Stimulated activated naive CD4-positive, alpha-beta T cell treated with Interleukin-2 at 50 U/mL for 16 hours (primary cell): ENCODE measurements around the gene DDO.
"Not testable (repeated sequence)": the region's sequence is repeated elsewhere in the genome, so short reads cannot be mapped to it uniquely, and the experiment has no call there.

ENCODE experiments used
- DNase-seq: peaks from one replicate; lab custom pipeline; 2025; lab: John Stamatoyannopoulos, UW

Gene DDO

DNA sequence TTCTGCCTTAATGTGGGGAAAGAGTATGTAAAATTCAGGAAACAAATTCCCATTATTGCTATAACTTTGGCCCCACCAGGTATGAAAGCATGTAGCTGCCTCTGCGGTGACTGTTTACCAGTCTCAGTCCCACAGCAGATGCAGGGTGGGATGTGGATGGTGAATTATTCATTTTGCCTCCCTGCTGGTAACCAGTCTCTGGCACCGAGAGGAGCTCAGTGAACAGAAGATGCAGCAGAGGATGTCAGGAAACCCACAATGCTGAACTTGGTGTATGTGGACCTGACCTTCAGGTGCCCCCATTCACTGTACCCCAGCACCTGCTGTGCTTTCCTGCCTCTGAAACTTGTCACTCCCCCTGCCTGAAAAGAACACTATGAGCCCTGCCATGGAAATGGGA is 48.4 kb downstream of the DDO start:
- no peak for DNase-seq

DNA sequence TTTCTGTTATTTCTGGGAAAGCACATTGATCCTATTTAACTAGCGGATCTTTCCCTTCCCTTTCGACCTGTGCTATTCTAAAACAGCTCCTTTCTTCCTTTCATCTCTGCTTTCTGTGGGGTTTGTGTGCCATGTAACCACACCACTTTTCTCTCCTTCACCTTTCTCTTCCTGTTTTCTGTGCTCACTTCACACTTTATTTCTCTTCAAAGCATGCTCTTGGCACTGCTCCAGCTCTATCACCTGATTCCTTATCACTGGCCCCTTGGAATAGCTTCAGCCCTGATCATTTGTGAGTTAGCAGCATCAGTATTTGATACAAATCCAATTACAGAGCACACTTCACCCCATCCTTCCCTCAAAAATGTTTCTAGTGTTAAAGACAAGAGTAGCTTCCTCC is 49.1 kb downstream of the DDO start:
- DNase-seq: no peak

DNA sequence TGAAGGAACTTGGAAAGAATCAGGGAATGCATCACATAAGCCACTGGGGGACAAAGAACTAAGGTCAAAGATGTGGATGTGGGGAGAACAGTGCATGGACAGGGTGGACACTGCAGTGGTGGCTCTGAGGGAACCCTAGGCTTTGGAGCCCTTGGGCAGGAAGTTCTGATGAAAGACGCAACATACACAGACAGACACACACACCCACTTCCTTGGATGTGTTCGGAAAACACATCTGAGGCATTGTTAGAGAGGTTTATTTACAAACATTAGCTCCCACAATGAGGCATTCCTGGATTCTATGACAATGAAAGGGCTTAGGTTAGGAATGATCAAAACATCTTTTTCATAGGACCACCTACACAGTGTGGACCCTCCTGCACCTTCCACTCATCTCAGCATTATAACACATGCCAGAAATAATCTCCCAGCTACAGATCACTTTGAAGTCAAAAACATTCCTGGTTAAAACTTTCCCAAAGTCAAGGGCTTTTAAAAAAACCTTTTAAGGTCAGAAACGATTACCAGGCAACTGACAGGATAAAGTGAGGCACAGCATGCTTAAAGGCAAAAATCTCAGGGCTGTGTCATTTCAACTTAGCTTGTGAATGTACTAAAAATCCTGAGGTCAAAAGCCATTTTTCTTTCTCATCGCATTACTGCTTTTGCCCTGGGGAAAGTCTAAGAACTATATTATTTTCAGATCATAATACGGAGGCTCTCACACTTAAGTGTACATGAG is 50.8 kb downstream of the DDO start:
- no peak for DNase-seq

DNA sequence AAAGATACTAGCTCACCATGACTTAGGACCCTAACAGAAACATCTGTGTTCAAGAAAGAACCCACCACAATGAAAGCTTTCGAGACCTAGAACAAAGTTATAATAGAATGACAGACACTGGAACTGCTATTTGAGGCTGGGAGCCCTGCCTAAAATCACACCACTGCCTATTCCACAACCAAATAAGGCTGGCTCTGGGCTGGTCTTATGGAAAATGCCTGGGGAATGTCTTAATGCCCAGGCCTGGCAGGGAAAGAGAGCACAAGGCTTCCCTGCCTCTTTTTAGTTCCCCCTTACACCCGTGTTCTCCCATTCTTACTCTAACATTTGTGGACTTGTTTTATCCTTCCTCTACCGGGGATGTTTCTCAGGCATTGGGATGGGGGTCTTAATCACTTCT is 51.6 kb downstream of the DDO start:
- DNase-seq: no peak

DNA sequence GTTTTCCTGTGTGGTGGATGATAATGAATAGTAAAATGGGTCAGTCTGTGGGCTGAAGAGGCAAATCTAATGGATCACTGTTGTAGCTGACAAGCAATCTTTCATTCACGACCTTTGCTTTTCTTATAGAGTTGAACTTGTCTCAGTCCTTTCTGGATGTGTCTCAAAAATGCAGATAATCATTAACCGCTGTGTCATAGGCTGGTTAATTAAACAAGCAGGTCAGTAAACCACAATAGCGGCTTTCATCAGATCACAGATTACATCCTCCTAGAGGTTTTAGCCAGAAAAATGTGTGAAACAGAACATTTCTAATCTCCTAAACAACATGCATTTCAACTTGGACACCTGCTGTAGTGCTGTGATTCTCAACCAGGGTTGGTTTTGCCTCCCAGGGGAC is 54.7 kb downstream of the DDO start:
- no peak for DNase-seq

DNA sequence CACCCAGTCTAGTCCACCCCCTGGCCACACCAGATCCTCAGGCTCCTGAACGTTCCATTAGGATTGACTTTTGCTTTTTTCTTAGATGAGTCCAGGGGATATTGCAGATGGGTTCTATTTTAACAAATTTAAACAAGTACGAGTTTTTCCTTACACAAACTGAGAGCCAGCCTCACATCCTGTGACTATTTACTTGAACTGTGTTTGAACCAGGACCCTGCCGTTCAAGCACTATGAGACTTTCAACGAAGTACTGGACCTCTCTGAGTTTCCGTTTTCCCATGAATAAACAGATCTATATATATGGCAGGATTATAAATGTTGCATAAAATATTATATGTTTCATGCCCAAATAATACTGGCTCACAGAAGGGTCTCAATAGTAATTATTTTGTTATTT is 55.8 kb downstream of the DDO start:
- DNase-seq: no peak

DNA sequence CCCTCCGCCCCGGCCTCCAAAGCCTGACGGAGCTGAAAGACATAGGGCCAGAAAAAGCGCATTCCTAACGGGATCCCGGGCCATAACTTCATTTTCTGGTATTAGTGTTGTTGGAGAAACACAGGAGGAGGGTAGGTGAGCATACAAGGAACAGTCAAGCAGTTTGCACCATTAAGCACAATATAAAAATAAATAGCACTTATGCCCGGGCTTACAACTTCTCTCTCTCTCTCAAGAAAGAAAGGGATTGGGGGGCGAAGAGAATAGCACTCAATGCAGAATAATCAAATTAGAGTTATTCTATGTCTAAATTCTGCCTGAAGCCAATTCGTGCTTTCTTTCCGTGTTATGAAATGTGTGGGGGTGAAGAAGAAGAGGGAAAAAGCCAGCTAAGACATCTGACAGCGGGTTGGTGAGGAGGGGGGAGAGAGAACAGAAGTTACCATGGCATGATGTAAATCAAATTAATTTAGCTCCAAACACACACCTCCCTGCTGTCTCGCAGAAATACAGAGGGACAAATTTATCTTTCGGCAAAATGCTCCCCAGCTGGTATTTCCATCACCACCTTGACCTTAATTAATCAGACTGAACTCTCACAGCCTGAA is 56.7 kb downstream of the DDO start:
- no peak for DNase-seq

DNA sequence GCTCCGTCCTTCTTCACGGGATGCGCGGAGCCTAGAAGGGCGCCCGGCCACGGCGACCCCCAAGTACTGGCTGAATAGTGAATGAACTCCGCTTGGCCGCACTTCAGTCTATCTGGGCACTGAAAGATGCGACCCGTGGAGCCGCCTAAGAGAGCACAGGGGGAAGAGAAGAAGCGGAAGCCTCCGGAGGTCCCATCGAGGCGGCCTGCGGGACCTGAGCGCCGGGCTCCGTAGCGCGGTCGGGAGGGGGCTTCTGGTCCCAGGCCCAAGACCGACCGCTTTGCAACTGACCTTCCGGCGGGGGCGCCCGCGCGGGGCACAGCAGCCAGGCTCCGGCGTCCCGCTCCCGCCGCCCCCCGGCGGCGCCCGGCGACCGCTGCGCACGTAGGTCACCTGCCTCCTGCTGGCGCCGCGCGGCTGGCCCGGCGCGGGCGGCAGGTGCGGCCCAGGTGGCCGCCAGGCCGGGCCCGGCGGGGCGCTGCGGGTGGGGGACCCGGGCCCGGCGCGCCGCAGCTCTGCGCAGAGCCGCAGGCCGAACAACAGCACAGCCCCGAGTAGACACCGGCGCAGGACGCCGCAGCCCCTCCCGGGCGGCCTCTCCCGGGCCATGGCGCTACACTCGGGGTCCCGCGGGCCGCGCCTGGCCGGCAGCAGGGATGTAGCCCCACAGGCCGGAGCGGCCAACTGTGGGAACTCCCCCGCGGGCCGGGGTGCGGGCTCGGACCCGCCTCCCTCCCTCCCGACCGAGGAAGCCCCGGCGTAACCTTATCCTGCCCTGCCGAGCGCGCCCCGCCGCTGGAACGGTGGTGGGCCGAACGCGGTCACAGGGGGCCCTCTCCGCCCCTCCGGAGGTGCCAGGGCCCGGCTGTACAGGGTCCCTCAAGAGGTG is 57.5 kb downstream of the DDO start, which contains the start of gene METTL24:
Gene METTL24, minus strand, starts transcription at position 686 of the 889 bp plus-strand sequence. Its CDS starts 77 bp downstream, at position 609.
- no peak for DNase-seq

DNA sequence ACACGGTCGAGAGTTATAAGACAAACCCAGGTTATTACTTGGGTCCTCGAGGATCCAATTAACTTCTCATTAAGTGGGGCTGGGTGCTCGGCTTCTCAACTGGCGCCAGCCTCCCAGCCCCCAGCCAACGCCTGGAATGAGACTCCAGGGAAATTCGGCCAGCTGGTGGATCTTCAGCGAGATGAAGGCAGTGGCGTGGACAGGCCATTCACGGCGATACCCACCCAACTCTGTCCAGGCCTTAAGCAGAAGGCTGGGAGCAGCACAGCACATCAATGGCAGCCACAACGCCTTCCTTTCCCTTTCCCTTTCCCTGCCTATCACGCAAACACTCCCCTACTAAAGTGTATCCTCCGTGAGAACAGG is 58.1 kb downstream of the DDO start:
- no peak for DNase-seq

DNA sequence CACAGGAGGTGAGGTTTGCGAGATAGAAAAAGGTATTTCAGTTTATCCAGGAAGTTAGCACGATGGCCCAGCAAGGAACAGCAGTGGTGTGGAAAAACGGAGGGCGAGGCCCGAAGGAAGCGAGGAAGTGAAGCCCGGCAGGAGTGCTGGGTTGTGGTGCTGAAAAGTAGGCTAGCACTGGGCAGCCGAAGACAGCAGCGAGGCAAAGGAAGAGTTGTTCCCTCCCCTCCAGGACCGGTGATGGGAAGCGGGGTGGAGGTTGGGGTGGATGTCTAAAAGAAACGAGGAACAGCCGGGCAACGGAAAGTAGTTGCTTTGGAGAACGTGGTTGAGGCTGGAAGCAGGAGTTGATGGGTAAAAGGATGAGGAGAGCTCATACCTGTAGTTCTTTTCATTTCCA is 58.6 kb downstream of the DDO start:
- no peak for DNase-seq

DNA sequence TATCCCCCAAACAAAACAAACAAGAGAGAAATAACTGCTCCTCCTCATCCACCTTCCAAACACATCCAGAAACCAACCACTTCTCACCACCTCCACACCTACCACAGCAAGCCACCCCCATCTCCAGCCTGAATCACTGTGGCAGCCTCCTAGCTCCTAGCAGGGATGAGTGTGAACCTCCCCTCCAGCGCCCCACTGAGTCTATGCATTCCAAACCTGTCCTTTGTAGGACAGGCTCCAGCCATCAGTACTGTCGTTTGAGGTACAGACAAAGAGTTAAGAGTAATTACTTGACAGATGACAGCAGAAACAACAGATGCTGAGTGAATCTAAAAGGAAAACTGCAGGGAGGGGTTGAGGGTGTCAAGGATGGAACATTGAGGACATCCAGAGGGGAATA is 59.6 kb downstream of the DDO start:
- no peak for DNase-seq

DNA sequence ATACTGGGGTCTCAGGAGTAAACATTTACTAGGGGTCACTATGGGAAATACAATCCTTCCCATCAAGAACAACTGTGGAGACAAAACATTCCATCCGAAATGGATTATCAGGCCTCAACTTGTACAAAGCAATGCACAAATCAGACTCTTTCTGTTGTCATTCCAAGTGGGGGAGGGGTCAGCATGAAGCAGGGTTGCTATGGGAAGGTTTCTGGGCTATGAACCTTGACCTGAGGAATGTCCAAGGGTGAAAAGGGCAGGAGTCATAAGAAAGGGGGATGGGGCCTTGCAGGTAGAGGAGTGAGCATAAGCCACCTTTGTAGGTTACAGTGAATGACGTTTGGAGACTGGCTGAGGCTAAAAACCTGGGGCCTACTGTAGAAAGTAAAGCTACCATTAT is 60.4 kb downstream of the DDO start:
- DNase-seq: no peak

DNA sequence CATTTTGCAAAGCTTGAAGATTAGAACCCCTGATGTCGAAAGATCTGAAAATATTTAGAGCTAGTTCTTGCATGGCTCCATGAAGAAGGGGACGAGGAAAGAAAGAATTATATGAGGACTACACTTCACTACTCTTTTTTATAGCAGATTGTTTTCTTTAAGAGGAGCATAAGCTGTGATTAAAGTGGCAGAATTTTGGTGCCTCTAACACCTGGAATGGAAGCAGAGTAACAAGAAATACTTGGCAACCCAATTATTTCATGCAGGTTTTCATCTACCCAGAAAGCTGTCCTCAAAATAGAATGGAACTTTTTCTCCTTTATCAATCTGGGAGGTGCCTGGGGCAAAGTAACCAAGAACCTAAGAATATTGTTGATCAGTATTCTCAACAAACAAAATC is 61.2 kb downstream of the DDO start:
- no peak for DNase-seq

DNA sequence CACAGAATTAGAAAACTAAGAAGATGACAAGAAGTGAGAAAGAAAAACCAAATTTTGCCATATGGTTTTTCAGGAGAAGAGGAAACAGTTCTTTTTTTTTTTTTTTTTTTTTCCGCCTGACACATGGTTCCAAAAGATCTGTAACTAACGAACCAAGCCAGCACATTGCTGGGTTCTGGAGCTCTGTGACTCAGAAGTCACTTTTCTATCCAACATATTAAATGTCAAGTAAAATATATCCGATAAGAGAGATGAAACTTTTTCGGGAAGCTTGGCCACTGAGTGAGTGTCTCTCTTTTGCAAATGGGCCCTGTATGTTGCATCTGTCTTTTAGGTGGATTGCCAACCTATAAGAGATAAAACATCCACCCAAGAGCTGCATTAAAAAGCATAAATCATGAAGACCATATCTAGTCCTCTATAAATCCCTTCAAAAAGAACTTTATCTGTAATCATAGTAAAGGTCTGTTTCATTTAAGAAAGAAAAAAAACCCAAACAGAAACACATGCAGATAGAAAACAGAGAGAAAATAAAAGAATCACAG is 61.8 kb downstream of the DDO start:
- no peak for DNase-seq

DNA sequence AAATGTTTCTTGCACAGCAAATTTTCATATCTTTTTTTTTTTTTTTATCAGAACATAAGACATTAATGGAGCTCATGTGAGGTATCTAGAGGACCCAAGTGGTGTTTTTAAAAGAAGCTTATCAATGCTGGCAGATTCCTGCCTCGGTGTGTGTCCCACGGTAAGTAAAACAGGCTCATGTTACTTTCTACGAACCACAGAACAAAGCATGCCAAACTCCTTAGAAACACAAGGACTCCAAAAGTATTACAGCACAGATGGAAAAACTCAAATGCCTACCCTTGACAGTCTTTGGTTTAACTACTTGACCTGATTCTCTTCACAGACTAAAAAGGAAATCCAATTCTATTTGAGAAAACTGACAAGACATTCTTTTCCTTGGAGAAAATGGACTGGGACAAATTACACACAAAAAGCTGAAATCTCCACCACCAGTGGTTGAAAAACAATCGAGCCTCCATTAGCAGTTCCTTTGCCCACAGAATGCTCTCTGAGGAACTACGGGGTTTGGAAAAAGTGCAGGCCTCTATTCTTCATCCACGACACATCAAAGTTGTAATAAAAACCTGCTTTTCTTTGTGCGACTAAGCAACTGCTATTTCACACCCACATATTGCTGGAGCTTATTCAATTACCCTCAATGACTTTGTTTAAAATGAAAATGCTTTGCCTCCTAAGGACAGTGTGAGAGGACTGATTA is 62.7 kb downstream of the DDO start:
- DNase-seq: no peak

DNA sequence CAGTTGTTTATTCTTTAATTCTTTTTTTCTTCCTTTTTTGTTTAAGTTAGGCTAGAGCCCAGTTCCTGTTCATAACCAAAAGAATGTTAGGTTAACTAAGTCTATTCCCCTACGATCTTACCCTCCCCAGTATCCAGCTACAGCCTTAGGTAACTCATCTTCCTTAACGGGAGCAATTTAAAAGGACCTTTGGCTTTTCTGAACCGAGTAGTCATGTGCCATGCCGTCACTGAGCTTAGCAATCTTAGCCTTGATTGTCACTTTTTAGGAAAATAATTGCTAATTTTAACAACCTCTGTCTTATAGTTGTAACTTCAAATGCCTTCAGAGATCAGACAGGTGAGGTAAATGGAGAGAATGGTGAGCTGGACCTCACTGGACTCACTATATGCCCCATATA is 63.4 kb downstream of the DDO start:
- no peak for DNase-seq

DNA sequence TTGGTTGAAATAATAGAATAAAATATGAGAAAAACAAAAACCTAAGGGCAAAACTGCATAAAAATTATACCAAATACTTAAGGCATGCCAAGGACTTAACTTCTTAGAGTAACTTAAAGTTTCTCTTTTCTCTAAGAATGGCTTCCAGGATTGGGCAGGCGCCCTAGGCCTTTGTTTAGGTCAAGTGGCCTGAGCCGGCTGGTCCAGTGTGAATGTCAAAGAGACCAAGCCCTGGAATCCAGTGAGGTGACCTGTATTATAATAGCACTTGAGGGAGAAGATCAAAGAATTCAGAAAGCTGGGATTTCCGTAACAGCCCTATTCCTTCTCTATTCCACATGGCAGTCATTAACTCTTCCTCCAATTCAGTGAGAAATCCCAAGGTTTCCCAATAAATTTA is 63.8 kb downstream of the DDO start:
- no peak for DNase-seq

DNA sequence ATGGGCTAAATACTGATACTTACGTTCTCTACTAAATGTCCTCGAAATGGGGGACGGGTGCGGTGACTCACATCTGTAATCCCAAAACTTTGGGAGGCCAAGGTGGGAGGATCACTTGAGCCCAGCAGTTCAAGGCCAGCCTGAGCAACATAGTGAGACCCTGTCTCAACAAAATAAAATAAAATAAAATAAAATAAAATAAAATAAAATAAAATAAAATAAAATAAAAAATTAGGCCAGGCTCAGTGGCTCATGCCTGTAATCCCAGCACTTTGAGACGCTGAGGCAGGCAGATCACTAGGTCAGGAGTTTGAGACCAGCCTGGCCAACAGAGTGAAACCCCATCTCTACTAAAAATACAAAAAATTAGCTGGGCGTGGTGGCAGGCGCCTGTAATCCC is 64.8 kb downstream of the DDO start:
- not testable (repeated sequence) for DNase-seq

DNA sequence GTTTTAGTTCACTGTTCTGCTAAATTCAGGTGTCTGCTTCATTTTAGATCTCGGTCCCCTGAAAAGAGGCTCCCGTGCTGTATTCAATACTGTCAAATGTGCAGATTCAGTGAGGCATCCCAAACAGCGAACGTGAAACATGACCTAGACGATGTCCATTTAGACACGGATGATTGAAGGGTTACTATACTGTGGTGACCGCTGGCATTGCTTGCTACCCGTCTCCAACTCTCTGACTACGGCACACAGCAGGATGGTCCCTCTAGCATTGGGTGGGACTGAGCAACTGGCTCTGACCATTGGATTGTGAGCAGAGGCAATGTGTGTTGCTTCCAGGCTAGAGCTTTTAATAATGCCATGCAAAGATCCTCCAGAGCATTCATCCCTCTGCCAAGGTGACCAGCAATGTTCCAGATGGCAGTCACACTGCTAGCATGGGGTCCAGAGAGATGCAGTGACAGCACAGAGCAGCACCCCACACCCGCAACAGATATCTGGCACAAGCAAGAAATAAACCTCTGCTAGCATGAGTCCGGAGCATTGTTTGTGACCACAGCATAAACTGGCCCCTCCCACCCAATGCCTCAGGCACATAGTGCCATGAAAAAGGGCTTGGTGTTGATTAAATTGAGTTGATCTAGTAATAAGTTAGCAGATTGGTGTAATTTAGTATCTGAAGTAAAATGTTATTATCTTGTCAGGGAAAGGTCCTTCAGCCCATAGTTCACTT is 66.2 kb downstream of the DDO start:
- no peak for DNase-seq

DNA sequence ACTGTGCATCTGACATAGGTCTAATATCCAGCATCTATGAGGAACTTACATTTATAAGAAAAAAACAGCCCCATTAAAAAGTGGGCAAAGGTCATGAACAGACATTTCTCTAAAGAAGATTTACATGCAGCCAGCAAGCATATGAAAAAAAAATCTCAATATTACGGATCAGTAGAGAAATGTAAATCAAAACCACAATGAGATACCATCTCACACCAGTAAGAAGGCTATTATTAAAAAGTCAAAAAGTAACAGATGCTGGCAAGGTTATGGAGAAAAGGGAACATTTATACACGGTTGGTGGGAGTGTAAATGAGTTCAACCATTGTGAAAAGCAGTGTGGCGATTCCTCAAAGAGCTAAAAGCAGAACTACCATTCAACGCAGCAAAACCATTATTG is 70.3 kb downstream of the DDO start:
- DNase-seq: no peak

DNA sequence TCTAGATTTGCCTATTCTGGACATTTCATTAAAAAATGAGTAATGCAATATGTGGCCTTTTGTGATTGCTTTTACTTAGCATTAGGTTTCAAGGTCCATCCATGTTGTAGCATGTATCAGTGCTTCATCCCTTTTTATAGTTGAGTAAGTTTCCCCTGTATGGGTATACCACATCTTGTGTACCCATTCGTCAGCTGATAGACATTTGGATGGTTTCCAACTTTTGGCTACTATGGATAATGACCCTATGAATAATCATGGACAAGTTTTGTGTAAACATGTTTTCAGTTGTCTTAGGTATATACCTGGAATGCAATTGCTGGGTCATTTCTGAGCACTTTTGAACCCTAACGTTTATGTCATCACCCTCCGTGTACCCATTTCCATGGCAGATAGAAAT is 72.6 kb downstream of the DDO start:
- no peak for DNase-seq
